GM23338 (cell line): Measurements from ENCODE around the gene FAM111B.

Experiments
- CTCF ChIP-seq, 2 experiments: fragments of 200-600 bp in 1 of 2; sonication (generic) in 1 of 2; conservative IDR thresholded peaks; 2 replicates each; pipeline versions ENCODE4 v1.5.1 to v1.6.1; 2016 to 2017; ENCODE audit warnings: antibody characterized with exemption in 2 of 2, low read depth in 2 of 2, mild to moderate bottlenecking in 2 of 2, moderate library complexity in 1 of 2
- EZH2phosphoT487 ChIP-seq: fragments of 200-600 bp; sonication (generic); IDR thresholded peaks from one replicate; pipeline ENCODE4 v1.8.1; 2018; ENCODE audit warnings: antibody characterized with exemption; ENCODE audit not compliant: unreplicated experiment
- JUNB ChIP-seq: IDR thresholded peaks from one replicate; pipeline ENCODE4 v1.6.1; 2016; ENCODE audit warnings: antibody characterized with exemption; ENCODE audit not compliant: unreplicated experiment
- NANOG ChIP-seq: IDR thresholded peaks from 2 replicates; pipeline ENCODE4 v1.6.1; 2016; ENCODE audit warnings: antibody characterized with exemption, borderline replicate concordance

DNA sequence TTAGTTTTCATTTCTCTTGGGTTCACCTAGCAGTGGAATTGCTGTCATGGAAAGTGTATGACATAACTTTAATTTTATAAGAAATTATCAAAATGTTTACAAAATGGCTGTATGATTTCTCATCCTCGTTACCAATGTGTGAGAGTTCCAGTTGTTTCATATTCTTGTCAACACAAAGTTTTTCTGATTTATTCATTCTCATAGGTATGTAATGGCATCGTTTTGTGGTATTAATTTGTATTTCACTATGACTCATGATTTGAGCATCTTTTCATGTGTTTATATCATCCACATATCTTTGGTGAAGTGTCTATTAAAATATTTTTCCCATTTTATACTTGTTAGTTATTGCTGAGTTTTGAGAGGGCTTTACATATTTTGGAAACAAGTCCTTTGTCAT, 5.5 kb downstream of the FAM111B start:
- TF ChIP-seq EZH2phosphoT487: no peak
- no peak for TF ChIP-seq CTCF (conservative IDR thresholded peaks at IDR 0.05; ENCODE audit: low read depth in 2 of 2)
- no peak for TF ChIP-seq NANOG
- TF ChIP-seq JUNB: no peak
